Parathyroid adenoma (tissue), 2 donors: Measurements from ENCODE around the gene FCN3.

Experiments used
- H2AFZ ChIP-seq: fragments of 300-600 bp; sonication (generic); one replicate; pipeline ENCODE4 v1.7.0; 2017; ENCODE audit warnings: antibody characterized with exemption, mild to moderate bottlenecking
- H3K27ac ChIP-seq: fragments of 300-600 bp; sonication (generic); one replicate; pipeline ENCODE4 v1.7.0; 2017
- H3K27me3 ChIP-seq: fragments of 300-600 bp; sonication (generic); one replicate; pipeline ENCODE4 v1.7.0; 2017; ENCODE audit warnings: low read length; ENCODE audit not compliant: control insufficient read depth, insufficient read depth
- H3K36me3 ChIP-seq: fragments of 300-600 bp; sonication (generic); one replicate; pipeline ENCODE4 v1.7.0; 2017; ENCODE audit warnings: low read length; ENCODE audit not compliant: control insufficient read depth, insufficient read depth
- H3K4me1 ChIP-seq: fragments of 300-600 bp; sonication (generic); one replicate; pipeline ENCODE4 v1.7.0; 2017; ENCODE audit warnings: control low read depth
- H3K4me2 ChIP-seq: fragments of 300-600 bp; sonication (generic); one replicate; pipeline ENCODE4 v1.7.0; 2017; ENCODE audit warnings: low read length
- H3K4me3 ChIP-seq: fragments of 300-600 bp; sonication (generic); one replicate; pipeline ENCODE4 v1.7.0; 2017; ENCODE audit warnings: low read depth, low read length
- H3K79me2 ChIP-seq: fragments of 300-600 bp; sonication (generic); one replicate; pipeline ENCODE4 v1.7.0; 2017; ENCODE audit warnings: control low read depth
- H3K9ac ChIP-seq: fragments of 300-600 bp; sonication (generic); one replicate; pipeline ENCODE4 v1.7.0; 2017; ENCODE audit warnings: mild to moderate bottlenecking
- H3K9me3 ChIP-seq: fragments of 300-600 bp; sonication (generic); one replicate; pipeline ENCODE4 v1.7.0; 2017; ENCODE audit warnings: low read length; ENCODE audit not compliant: control insufficient read depth
- TF ChIP-seq, protein P1 (sequence below): fragments of 300-600 bp; sonication (generic); IDR thresholded peaks from one replicate; pipeline ENCODE4 v1.7.0; 2017; ENCODE audit warnings: antibody characterized with exemption, mild to moderate bottlenecking
- donor health status: primary hyperparathyroidism.

The FCN3 gene

DNA sequence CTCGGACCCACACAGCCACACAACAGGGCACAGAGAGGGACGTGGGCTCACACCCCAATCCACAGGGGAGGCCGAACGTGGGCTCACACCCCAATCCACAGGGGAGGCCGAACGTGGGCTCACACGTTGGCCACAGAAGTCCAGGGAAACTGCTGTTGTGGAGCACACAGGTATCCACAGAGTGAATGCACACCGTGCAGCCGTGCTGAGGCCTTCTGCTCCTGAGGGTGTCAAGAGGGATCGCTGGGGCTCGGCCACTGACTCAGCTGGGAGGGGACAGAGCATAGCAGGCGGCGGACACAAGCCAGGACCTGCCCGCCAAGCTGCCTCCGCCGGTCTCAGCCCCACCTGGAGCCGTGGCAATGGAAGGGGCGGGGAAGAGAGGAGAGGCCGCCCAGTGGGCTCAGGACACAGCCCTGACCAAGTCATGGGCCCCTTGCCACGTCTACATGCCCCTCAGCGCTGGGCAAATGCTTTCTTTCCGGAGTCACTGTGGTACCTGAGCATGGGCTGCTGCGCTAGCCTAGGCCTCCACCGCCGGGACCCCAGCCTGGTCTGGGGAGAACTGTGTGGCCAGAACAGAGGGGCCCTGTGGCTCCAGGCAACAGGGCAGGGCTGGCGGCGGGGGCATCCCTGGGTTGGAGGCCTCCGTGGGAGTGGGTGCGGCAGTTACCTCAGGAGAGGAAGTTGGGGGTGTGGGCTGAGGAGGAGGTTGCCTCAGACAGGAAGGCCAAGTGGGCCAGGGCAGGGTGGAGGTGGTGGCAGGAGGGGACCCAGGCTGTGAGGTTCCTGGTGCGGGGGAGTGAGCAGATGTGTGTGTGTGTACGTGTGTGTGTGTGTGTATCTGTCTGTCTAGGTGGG lies 31.6 kb downstream of the FCN3 start:
- Histone ChIP-seq H3K4me2 (peak overlapping the region; percentile 65), H3K36me3 (no peaks in the 10 kb centered on the region), H3K9me3 (no peaks in the 10 kb centered on the region), H3K4me1 (no peaks in the 10 kb centered on the region), H2AFZ (no peak overlapping the region), H3K27me3 (no peaks in the 10 kb centered on the region), H3K9ac (no peak overlapping the region), H3K4me3 (peak overlapping the region; percentile 60), H3K27ac (no peak overlapping the region), H3K79me2 (no peaks in the 10 kb centered on the region)
- TF ChIP-seq, protein P1, sequence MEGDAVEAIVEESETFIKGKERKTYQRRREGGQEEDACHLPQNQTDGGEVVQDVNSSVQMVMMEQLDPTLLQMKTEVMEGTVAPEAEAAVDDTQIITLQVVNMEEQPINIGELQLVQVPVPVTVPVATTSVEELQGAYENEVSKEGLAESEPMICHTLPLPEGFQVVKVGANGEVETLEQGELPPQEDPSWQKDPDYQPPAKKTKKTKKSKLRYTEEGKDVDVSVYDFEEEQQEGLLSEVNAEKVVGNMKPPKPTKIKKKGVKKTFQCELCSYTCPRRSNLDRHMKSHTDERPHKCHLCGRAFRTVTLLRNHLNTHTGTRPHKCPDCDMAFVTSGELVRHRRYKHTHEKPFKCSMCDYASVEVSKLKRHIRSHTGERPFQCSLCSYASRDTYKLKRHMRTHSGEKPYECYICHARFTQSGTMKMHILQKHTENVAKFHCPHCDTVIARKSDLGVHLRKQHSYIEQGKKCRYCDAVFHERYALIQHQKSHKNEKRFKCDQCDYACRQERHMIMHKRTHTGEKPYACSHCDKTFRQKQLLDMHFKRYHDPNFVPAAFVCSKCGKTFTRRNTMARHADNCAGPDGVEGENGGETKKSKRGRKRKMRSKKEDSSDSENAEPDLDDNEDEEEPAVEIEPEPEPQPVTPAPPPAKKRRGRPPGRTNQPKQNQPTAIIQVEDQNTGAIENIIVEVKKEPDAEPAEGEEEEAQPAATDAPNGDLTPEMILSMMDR: no peak

DNA sequence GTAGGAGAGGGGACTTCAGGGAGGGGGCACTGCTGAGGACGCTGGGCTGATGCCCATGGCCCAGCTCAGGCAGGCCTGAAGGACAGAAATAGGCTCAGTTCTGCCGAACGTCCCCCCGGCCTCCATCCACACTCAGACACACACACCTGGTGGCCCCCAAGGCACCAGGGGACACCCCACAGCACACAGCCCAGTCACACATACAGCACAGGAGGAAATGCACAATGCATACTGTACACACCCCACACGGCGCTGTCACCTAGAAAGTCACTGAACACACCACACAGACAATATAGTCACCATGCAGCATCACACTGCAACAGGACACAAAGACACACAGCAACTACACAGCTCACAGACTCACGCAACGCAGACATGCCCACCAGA lies 32.2 kb downstream of the FCN3 start:
- no peak overlapping the region for H2AFZ ChIP-seq
- TF ChIP-seq, protein P1: no peak
- H3K4me1 ChIP-seq: no peaks in the 10 kb centered on the region
- H3K4me3 ChIP-seq: peak overlapping the region; percentile 60
- H3K4me2 ChIP-seq: peak overlapping the region; percentile 65
- no peak overlapping the region for H3K9ac ChIP-seq
- no peaks in the 10 kb centered on the region for H3K9me3 ChIP-seq
- no peaks in the 10 kb centered on the region for H3K36me3 ChIP-seq
- H3K27ac ChIP-seq: no peak overlapping the region
- H3K79me2 ChIP-seq: no peaks in the 10 kb centered on the region
- no peaks in the 10 kb centered on the region for H3K27me3 ChIP-seq

DNA sequence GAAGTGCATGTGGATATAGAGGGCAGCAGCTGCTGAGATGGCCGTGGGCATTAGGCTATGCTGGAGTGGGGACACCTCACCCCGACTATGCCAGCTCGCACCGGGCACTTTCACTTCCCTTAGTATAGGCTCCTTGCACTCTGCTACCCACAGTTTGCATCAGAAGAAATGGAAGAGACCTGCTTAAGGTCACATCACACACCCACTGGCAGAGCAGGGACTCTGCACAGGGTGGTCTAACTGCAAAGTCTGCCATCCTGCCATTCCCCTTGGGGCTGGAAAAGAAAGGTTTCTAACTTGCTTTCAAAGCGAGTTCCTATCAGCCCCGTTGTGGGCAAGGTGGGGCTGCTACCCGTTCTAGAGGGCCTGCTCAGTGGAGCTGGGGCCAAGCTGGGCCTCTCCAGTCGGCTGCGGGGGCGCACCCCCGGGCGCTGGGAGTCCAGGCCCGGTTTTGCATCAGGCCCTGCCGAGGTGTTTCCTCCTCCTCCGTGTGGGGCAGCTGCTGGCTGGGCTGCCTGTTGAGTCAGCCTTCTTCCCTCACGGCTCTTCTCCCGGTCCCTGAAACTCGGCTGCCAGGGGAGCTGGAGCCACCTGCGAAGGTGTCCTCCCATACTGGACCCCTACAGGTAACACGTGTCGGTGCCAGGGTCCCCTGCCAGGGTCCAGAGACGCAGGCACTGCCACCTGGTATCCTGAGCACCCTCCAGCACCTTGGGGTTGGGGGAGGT lies 32.9 kb downstream of the FCN3 start, which contains the start of gene SYTL1:
Gene SYTL1, plus strand, starts transcription at position 498 of the 728 bp plus-strand sequence. CDS start 3,313 bp downstream, outside the sequence.
- peak within 1 kb of the TSS; percentile 65 for H3K4me2 ChIP-seq
- H3K27ac ChIP-seq: no peak within 1 kb of the TSS
- no peaks in the 10 kb centered on the region for H3K79me2 ChIP-seq
- no peaks in the 10 kb centered on the region for H3K27me3 ChIP-seq
- H3K4me3 ChIP-seq: peak within 1 kb of the TSS; percentile 60
- H3K4me1 ChIP-seq: no peaks in the 10 kb centered on the region
- TF ChIP-seq, protein P1: no peak
- H2AFZ ChIP-seq: no peak within 1 kb of the TSS
- H3K9me3 ChIP-seq: no peaks in the 10 kb centered on the region
- H3K9ac ChIP-seq: no peak within 1 kb of the TSS
- no peaks in the 10 kb centered on the region for H3K36me3 ChIP-seq

DNA sequence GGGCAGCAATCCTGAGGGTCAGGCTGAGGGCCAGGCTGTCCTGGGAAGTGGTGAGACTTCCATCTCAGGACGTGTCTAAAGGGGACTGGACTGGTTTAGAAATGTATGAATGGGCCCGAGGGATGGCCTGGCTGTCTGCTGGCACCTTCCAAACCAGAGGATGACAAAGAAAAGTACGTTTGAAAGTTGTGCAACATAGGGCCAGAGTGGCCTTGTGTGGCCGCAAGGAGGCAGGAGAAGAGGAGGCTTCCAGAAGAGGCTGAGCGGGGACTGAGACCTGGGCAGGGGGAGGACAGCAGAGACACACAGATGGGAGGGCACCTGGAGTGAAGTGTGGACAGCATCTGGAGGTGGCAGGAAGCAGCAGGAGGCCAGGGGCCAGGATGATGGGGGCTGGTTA lies 35.4 kb downstream of the FCN3 start:
- Histone ChIP-seq H3K27me3 (no peaks in the 10 kb centered on the region), H3K4me3 (no peak overlapping the region), H3K9ac (no peak overlapping the region), H3K9me3 (no peaks in the 10 kb centered on the region), H3K36me3 (no peaks in the 10 kb centered on the region), H2AFZ (no peak overlapping the region), H3K4me2 (no peak overlapping the region), H3K4me1 (no peaks in the 10 kb centered on the region), H3K27ac (no peak overlapping the region), H3K79me2 (no peaks in the 10 kb centered on the region)
- TF ChIP-seq, protein P1: no peak
